DMS114 treated with DMSO at 0.1 percent for 48 hours (cell line): ENCODE data around the gene SLC9C1.
"Not testable (repeated sequence)": the region's sequence is repeated elsewhere in the genome, so short reads cannot be mapped to it uniquely, and the experiment has no call there.

Experiments used
- DNase-seq: peaks from one replicate; lab custom pipeline; 2025; ENCODE audit not compliant: unreplicated experiment; lab: John Stamatoyannopoulos, UW

Gene SLC9C1

GRCh38 chr3:112199622-112200316, 94.2 kb downstream of the SLC9C1 start:
- no peak for DNase-seq

- no peak for DNase-seq
Measured at GRCh38 chr3:112197131-112197530, 96.9 kb downstream of the SLC9C1 start.

DNA sequence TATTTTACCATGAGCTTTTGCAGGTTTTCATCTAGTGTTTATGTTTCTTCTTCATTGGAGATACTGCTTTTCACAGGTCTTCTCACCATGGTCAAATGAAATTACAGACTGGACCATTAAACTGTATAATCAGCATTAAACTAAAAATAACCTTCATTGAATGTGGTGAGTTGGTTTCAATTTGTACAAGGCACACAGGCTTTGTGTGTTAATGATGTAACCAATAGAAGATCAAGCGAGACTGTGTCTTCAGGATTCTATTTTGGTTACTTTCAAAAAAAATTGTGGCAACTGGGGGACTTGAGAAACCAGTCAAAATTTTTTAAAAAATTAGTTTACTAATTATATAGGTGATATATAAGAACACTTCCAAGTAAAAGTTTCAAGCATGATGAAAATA, 106.7 kb downstream of the SLC9C1 start:
- DNase-seq: no peak

DNA sequence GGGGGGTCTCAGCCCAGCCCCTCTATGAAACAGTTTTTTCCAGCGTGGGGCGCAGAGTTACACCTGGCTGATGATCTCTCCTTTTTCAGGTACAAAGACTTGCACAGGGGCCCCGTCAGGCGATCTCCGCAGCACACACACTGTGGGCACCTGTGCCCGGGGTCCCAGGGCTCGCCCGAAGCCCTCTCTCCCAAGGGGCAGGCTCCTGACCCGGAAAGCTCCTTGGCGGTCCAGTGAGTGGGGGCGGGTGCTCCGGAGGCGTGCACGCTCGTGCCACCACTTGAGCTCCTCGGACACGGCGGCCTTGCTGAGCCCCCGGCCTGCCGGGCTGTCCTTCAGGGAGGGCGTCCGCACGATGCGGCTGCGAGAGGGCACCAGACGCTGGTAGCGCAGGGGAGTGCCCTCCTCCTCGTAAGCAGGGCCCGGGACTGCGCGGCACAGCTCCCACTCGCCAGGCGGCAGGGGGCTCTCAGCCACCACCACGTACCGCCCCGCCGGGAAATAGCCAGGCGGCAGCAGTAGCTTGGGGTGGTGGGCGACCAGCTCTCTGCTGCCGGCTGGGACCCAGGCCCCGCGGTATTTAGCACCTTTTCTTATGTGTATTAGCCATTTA, 108.5 kb downstream of the SLC9C1 start:
- DNase-seq: not testable (repeated sequence)

DNA sequence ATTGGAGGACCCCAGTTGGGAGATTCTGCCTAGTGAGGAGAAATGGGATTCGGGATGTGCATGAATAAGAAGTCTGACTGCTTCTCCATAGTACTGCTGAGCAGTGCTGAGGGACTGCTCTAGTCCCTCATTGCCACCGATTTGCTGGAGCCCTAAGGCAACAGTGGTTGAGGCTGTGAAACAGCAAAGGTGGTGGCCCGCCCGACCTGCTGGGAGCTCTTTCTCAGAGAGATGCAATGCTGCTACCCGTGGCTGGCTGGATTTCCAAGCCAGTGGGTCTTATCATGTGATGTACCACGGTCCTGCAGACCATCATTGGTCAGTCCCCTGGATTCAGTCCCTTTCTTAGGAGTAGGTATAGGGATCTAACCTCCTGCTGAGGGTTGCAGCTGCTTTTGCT, 118.4 kb downstream of the SLC9C1 start:
- DNase-seq: no peak

- no peak for DNase-seq
Measured at GRCh38 chr3:112175037-112175436, 119.0 kb downstream of the SLC9C1 start.

- DNase-seq: no peak
Measured at GRCh38 chr3:112171144-112171543, 122.9 kb downstream of the SLC9C1 start.

DNA sequence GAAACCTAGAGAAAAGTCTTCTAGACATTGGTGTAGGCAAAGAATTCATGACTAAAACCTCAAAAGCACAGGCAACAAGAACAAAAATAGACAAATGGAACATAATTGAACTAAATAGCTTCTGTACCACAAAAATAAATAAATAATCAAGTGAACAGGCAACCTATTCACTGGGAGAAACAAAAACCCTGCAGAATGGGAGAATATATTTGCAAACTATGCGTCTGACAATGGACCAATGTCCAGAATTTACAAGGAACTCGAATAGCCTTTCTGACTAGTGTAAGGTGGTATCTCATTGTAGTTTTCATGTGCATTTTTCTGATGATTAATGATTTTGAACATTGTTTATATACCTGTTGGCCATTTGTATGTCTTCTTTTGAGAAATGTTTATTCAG, 124.0 kb downstream of the SLC9C1 start:
- DNase-seq: no peak

DNA sequence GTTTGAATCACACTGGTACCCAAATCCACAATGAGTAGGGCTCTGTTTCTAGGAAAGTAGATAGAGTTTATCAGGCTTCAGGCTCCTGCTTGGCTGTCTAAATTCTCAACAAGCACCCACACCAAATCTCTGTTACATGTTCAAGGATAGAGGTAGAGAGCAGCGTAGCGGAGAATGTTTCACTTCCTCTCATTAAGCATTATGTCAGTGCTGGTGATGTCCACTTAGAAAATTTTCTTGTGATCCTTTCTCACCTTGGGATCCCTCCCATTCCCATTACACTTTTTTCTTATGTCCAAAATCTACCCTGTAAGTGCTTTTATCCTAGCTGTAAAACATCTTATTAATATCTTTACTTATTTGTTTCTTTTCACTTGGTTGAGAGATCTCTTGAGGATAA, 126.3 kb downstream of the SLC9C1 start:
- DNase-seq: no peak

GRCh38 chr3:112149136-112149535, 144.9 kb downstream of the SLC9C1 start:
- no peak for DNase-seq

DNA sequence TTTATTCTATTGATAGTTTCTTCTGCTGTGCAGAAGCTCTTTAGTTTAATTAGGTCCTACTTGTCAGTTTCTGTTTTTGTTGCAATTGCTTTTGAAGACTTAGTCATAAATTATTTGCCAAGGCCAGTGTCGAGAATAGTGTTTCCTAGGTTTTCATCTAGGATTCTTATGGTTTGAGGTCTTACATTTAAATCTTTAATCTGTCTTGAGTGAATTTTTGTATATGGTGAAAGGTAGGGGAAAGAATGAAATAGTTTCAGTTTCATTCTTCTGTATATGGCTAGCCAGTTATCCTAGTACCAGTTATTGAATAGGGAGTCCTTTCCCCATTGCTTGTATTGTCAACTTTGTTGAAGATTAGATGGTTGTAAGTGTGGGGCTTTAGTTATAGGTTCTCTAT, 150.3 kb downstream of the SLC9C1 start:
- DNase-seq: no peak

DNA sequence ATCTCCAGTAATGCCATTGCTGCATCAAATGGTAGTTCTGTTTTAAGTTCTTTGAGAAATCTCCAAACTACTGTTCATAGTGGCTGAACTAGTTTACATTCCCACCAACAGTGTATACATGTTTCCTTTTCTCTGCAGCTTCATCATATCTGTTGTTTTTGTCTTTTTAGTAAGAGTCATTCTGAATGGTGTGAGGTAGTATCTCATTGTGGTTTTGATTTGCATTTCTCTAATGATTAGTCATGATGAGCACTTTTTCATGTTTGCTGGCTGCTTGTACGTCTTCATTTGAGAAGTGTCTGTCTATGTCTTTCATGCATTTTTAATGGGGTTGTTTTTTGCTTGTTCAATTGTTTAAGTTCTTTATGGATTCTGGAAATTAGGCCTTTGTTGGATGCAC, 150.8 kb downstream of the SLC9C1 start:
- DNase-seq: no peak

GRCh38 chr3:112141293-112141692, 152.7 kb downstream of the SLC9C1 start:
- no peak for DNase-seq

GRCh38 chr3:112140584-112140983, 153.4 kb downstream of the SLC9C1 start:
- DNase-seq: no peak

DNA sequence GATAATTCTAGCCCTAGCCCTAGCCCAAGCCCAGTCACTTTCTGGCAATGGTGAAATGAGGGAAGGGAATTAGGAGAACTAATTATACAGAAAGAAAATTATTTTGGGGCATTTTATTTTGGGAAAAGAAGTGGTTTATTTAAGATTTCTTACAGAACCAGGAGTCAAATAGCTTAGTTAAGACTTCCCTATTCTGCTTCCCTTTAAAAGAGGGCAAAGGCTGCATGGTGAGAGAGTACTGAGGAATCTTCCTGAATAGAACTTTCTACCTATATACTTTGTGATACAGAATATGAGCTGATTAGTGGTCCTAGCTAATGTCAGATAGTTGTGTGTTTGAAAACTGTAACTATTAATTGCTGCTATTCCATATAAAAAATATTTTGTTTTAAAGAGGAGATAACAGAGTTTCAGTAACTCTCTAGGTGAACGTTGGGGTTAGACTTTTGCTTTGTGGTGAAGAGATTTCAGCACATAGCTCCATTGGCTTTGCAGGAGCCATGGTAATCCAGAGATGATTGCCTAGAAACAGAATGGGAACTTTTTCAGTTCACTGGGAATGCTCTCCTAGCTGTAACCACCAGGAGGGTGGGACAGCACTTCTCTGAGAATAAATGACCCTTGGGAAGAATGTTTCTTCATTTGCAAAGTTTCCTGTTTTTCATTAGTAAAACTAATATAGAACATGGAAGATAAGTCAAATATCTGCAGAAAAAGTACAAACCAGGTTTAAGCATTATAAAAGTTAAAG, 155.6 kb downstream of the SLC9C1 start:
- DNase-seq: no peak

- no peak for DNase-seq
Measured at GRCh38 chr3:112137781-112138180, 156.2 kb downstream of the SLC9C1 start.

DNA sequence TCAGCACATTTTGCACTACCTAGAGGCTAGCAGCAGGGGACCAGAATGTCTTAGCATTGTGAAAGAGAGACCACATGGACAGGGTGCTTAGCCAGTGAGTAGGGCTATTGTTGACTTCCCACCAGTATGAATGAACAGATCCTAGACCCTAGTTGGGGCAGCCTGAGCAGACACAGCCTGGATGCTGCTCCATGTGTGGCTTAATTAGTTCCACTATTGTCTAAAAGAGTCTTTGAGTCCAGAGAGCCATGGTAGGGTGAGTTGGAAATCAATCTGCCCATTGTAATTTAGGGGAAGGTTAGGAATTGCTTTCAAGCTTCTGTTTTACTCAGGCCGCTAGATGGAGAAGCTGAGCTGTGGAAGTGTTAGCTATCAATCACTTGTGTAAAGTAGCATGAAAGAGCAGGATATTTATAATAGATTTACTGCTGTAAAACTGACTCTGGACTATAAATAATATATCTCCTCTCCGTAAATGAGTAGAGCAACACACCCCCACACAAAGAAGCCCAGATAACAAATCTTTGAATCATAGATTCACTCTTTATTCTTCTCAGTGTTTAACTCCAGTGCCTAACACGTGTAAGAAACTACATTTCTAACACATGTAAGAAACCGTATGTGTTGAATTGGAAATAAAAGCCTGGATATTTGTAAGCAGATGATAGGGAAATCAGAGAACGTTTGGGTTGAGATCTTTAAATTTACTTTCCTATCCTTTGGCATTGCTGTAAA, 156.9 kb downstream of the SLC9C1 start:
- DNase-seq: peak; percentile 19

GRCh38 chr3:112136046-112136445, 158.0 kb downstream of the SLC9C1 start:
- no peak for DNase-seq

- DNase-seq: no peak
Measured at GRCh38 chr3:112134335-112135124, 159.5 kb downstream of the SLC9C1 start.

- DNase-seq: no peak
Measured at GRCh38 chr3:112133626-112134334, 160.2 kb downstream of the SLC9C1 start.
